IPS-NIHi11 (cell line): ENCODE data around the gene PRKAR1B.
"Not testable (repeated sequence)": the region's sequence is repeated elsewhere in the genome, so short reads cannot be mapped to it uniquely, and the experiment has no call there.

Source experiments
- DNase-seq: peaks from one replicate; pipeline ENCODE4 v3.0.0; 2012; ENCODE audit warnings: mixed read lengths, low spot score

The PRKAR1B gene

DNA sequence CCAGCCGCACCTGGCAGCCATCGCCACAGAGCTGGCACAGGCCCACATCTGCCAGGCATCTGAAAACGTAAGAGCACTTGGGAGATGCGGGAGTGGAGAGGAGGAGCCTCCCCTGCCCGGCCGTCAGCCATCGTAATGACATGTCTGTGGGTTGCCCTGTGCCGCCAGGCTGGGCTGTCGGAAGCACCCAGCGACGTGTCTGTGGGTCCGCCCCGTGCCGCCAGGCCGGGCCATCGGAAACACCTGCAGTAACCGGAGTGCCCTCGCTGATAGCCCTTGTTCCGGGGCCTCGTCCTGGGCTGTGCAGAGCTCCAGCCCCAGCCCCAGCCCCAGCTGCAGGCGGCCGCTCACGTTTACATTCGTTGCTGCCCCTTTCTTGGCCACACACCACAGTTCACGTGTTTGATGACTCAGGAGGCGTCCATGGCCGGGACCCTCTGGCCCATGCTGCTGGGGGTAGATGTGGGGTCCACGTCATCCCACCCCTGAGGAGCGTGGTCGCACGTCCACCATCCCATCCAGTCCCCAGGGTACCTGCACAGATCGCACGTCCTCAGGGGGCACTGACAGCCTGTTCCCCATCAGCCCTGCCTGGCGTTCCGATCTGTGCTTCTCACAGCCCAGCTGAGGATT lies 30.0 kb upstream of the PRKAR1B start:
- DNase-seq = no peak

DNA sequence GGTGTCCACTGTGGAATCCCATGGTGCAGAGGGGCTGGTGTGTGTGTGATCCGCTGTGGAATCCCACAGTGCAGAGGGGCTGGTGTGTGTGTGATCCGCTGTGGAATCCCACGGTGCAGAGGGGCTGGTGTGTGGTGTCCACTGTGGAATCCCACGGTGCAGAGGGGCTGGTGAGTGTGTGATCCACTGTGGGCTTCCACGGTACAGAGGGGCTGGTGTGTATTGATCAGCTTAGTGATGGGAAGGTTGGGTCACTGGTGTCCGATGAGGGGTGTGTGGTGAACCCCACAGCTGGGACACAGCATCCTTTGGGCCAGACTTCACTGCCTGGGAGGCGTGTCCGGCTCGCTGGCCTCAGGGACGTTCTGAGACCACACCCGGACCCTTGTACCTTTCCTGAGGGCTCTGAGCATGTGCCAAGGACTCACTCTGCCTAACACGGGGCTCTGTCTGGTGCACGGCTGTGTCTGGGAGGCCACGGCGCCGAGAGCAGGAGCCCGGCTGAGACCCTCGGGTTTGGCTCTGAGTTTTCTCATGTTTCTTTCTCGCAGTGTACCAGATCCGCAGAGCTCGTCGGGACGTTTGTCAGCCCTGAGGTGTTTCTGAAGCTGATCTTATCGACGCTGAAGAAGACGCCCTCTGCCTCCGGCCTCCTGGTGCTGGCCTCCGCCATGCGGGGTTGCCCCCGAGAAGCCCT lies 29.3 kb upstream of the PRKAR1B start:
- DNase-seq = no peak

DNA sequence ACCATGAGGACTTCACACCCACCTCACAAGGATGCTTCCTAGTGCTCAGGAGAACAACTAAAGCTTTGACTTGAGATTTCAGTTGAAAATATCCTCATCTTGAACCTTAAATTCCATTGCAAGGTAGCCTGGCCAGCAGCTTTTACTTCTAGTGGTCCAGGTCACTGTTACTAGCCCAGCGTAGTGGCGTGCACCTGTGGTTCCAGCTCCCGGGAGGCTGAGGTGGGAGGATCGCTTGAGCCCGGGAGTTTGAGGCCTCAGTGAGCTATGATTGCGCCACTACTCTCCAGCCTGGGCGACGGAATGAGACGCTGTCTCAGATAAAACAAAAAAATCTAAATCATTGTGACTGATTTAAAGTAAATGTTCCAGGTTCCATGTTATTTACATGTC lies 28.3 kb upstream of the PRKAR1B start:
- no peak for DNase-seq

DNA sequence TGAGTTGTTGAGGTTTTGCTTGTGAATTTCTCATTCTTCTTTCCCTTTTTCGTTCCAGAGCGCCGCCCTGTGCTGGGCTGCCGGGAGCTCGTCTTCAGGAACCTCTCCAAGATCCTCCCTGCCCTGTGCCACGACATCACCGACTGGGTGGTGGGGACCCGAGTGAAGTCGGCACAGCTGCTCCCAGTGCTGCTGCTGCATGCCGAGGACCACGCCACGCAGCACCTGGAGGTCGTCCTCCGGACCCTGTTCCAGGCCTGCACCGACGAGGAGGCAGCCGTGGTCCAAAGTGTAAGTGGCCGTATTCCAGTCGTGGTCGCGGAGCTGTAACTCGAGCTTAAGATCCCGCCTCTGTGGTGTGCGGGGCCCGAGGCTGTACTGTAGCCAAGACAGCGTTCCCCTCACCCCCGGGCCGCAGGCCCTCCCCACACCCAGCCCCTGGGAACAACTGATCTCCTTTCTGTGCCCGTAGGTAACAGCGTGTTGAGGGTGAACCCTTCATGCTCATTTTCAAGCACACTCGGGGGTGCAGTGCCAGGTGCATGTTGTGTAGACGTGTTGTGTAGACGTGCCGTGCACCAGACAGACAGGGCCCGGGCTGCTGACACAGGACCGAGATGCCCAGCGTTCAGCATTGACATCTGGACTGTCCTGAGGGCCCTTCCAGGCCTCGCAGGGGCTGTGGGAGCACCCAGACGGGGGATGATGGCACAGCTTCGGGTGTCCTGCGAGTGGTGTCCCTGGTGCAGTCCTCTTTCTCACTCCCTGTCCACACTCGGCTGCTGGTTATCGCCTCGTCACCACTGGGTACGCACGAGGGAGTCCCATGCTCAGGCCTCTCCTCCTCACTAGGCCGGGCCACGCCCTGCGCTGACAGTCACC lies 27.7 kb upstream of the PRKAR1B start:
- no peak for DNase-seq

DNA sequence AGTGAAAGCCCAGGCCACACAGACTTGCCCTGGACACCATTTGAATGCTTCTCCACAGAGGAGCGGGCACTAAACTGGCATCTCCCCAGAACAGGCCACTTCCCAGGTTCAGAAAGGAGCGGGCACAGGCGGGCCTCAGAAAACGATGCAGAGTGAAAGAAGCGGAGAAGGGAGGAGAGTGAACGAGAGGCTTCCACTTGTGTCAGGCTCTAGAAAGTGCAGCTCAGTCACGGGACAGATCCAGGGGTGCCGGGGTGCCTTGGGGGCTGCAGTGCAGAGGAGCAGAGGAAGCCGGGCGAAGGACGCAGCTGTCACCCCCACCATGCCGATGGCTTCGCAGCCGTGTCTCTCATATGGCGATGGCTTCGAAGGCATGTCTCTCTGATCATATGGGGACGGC lies 26.1 kb upstream of the PRKAR1B start:
- DNase-seq = no peak

DNA sequence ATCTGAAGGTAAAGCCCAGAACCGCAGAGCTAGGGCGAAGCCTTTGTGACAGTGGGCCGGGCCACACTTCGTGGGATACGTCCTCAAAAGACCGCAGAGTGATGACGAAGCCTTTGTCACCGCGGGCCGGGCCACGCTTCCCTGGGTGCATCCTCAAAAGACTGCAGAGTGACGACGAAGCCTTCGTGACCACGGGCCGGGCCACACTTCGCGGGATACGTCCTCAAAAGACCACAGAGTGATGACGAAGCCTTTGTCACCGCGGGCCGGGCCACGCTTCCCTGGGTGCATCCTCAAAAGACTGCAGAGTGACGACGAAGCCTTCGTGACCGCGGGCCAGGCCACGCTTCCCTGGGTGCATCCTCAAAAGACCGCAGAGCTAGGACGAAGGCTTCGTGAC lies 25.2 kb upstream of the PRKAR1B start:
- not testable (repeated sequence) for DNase-seq

DNA sequence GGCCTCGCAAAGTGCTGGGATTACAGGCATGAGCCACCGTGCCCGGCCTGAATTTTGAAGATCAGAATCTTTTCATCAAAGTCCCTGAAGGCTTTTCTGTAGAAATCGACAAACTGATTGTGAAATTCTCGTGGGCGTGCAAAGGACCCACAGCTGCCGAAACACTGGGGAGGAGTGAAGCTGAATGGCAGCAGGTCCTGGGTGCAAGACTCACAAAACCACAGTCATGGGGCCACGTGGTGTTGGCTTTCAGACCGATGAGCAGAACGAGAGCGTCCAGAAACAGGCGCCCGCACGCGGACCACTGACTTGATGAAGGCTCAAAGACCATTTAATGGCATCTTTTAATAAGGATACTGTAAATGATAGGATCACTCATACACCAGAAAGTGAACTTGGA lies 24.7 kb upstream of the PRKAR1B start:
- no peak for DNase-seq

DNA sequence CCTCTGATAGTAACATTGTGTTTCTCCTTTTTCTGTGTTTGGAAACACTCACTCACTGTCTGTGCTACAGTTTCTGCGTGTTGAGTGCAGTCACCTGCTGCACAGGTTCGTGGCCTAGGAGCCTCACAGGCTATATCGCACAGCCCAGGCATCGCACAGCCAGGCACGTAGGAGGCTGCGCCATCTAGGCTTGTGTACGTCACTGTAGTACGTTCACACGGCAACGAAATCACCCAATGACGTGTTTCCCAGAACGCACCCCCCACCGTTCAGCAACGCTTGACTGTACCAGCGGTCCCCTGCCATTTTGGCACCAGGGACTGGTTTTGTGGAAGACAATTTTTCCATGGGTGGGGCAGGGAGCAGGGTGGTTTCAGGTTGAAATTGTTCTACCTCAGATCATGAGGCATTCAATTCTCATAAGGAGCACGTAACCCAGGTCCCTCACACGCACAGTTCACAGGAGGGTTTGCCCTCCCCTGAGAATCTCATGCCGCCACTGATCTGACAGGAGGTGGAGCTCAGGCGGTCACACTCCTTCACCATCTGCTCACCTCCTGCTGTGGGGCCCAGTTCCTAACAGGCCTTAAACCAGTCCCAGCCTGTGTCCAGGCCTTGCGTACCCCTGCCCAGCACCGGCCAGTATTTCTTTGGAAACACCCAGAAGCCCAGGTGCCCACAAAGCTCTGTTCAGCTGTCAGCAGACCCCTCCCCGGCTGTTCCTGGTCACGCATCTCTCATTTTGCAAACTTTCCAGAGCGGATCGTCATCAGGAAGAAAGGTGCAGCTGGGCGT lies 23.2 kb upstream of the PRKAR1B start:
- DNase-seq = no peak

DNA sequence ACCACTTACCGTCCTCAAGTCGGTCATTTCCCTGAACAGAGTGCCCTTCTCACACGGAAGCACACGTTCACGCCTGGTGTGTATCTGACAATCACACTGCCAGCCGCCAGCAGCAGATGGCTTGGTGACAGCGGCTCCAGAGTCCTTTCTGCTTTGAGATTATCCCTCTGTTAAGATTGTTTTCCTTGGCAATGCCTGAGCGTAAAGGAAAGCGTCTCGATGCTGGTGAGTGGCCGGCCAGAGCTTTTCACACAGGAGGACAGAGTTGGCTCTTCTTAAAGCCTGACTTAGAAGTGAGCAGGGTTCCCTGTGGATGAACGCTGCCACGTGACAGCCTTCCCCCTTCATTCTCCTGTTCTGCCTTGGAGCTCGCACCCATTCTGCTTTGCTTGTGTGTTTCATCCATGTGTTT lies 22.1 kb upstream of the PRKAR1B start:
- DNase-seq = no peak

DNA sequence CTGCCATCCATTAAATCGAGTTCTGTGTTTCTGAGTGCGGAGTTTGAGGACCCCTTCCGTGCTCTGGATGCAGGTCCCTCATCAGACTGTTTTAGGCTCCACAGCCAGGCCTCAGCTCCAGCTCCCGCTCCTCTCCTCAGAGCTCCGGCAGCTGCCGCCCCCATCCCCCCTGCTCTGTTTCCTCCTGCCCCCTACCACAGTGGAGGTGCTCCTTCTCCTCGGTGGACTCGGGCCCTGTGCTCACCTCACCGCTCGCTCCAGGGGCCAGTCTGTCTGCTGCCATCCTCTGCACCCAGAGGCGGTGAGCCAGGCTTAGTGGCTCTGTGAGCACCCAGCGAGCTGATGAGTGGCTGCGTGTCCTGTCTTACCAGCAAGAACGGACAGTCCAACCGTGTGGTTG lies 21.4 kb upstream of the PRKAR1B start:
- DNase-seq = no peak

DNA sequence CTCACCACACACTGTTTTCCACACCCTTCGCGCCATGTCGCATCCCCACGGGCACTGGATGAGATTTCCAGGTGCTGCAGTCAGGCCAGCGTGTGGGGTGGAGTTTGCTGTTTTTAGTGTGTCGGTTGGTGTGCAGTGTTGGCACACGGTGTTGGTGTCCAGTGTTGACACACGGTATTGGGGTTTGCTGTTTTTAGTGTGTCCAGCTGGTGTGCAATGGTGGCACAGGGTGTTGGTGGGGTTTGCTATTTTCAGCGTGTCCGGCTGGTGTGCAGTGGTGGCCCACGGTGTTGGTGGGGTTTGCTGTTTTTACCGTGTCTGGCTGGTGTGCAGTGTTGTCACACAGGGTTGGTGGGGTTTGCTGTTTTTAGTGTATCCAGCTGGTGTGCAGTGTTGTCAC lies 20.1 kb upstream of the PRKAR1B start:
- DNase-seq = no peak

DNA sequence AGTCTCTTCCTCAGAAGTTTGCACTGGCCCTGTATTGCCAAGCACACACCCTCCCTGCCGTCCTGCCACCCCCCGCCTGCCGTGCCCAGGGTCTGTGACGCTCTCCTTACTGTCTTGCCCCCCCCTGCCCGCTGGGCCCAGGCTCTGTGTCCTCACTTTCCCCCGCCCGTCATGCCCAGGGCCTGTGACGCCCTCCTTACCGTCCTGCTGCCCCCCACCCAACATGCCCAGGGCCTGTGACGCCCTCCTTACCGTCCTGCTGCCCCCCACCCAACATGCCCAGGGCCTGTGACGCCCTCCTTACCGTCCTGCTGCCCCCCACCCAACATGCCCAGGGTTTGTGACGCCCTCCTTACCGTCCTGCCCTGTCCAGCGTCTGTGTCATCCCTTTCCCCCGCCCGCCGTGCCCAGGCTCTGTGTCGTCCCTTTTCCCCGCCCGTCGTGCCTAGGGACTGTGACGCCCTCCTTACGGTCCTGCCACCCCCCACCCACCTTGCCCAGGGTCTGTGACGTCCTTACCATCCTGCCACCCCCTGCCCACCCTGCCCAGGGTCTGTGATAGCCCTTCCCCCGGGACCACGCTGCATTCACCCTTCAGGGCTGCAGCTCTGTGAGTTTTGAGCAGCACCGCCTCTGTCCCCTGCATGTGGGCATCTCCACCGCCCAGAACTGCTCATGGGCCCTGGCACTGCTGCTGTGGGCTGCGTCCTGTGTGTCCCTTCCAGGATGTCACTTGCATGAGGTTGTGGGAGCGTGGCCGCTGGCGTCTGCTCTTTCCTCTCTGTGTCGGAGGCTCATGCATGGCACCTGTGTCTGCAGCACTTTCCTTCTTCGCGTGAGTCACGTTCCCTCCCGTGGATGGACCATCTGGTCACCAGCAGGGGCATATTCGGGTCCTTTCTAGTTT lies 19.3 kb upstream of the PRKAR1B start:
- no peak for DNase-seq

DNA sequence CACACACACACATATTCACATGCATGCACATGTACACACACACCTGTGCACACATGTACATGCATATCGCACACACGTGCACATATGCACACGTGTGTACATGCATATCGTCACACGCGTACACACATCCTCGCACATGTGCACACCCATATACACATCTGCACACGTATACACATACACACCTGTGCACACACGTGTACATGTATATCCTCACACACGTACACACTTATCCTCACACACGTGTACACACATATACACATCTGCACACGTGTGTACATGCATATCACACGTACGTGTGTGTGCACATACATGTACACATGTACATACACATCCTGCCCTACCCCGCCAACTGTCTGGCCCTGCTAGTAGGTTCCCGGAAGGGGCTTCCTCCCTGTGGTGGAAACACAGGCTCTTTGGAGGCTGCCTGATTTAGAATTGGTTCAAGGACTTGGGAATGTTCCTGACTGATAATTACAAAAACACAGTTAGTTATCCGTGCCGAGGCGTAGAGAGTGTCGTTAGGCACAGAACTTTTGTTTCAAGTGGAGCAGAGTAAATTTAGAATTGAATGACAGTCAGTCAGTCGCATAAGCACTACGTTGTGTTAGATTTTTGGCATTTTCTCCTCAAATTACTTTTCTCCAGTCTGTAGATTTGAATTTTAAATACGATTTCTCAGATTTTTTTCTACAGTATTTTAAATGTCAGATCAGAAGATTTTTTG lies 18.5 kb upstream of the PRKAR1B start:
- no peak for DNase-seq

DNA sequence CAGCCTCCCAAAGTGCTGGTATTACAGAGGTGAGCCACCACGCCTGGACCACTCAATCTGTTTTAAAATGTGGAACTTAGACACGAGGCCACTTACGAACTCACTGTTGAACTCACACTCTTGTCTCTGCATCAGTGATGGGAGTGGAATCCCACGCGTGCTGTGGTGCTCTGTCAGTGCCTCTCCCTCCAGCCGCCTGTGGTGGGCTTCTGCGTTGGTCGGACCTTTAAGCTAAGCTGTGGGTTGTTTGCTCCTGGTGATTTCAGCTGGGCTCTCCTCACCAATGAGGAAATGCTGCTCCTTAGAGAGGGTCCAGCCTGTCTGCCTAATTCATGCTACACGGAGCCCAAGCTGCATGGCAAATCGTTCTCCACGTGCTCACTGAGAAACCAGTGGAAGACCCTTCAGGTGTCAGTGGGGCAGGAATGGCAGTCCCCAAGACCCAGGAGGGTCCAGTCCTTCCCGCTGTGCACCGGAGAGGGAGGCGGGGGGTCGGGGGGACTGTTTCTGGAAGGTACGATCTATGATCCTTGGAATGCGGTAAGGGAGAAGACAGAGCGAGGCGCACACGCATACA lies 17.9 kb upstream of the PRKAR1B start:
- DNase-seq = no peak

DNA sequence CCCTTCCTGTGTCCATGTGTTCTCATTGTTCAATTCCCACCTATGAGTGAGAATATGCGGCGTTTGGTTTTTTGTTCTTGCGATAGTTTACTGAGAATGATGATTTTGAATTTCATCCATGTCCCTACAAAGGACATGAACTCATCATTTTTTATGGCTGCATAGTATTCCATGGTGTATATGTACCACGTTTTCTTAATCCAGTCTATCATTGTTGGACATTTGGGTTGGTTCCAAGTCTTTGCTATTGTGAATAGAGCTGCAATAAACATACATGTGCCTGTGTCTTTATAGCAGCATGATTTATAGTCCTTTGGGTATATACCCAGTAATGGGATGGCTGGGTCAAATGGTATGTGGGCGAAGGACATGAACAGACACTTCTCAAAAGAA lies 17.0 kb upstream of the PRKAR1B start:
- not testable (repeated sequence) for DNase-seq

DNA sequence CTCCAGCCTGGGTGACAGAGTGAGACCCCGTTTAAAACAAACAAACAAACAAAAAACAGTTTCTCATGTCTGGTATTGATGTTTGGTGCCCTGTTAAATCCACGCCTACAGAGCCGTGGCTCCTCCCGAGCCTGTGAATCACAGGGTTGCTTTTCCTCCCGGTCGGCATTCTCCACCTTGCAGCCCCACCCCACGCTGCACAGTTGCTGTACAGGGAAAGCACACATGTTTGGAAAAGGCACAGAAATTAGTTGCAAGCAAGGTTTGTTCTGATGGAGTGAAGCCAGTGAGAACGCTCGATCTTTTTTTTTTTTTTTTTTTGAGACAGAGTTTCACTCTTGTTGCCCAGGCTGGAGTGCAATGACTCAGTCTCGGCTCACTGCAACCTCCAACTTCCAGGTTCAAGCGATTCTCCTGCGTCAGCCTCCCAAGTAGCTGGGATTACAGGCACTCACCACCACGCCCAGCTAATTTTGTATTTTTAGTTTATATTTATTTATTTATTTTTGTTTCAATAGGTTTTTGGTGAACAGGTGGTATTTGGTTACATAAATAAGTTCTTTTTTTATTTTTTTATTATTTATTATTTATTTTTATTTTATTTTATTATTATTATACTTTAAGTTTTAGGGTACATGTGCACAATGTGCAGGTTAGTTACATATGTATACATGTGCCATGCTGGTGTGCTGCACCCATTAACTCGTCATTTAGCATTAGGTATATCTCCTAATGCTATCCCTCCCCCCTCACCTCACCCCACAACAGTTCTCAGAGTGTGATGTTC lies 16.5 kb upstream of the PRKAR1B start:
- DNase-seq = not testable (repeated sequence)

DNA sequence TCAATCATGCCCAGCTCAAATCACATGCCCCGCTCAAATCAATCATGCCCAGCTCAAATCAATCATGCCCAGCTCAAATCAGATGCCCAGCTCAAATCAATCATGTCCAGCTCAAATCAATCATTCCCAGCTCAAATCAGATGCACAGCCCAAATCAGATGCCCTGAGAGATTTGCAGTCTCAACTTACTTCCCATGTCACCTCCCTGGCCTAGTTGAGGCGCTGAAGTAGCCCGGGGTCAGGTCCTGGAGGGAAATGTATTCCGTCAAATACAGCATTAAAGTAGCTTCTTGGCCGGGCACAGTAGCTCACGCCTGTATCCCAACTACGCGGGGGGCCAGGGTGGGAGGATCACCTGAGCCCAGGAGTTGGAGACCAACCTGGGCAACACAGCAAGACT lies 15.7 kb upstream of the PRKAR1B start:
- no peak for DNase-seq

DNA sequence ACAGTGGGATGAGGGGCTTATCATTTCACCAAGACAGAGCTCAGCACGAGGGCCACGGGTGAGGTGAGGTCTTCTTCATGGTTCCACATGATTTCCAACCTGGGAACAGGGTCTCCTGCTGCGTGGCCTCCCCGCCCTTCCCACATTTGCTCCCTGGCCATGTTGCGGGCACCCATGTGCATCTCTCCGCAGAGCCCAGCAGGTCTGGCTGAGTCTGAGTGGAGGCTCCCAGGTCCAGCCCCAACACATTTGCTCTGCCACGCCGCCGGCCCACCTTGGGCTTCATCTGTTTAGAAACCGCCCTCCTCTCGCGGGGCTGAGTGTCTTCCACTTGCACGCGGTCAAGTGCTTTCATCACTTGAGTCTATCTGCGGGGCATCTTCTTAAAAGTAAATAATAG lies 14.8 kb upstream of the PRKAR1B start:
- DNase-seq = no peak

DNA sequence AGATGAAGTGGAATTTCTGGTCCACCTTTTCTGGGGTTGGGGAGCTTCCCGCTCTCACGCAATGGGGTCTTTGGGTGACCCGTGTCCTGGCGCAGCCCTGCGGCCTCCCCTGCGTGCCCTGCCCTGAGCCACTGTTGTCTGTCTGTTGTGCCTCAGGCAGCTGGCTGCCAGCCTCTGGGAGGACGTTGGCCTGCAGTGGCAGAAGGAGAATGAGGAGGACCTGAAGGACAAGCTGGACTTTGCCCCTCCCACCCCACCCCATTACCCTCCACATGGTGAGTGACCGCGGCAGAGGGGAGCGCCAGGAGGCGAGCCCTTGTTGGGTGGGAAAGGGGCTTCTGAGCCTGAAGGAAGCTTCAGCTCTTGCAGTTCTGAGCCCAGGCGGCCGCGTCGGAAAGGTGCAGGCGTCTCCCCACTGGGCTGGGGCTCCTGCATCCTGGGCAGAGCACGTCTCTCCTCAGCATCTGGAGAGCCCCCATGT lies 14.2 kb upstream of the PRKAR1B start:
- peak; percentile 6 for DNase-seq
